ENCODE measurements around the gene PVALB.

DNA sequence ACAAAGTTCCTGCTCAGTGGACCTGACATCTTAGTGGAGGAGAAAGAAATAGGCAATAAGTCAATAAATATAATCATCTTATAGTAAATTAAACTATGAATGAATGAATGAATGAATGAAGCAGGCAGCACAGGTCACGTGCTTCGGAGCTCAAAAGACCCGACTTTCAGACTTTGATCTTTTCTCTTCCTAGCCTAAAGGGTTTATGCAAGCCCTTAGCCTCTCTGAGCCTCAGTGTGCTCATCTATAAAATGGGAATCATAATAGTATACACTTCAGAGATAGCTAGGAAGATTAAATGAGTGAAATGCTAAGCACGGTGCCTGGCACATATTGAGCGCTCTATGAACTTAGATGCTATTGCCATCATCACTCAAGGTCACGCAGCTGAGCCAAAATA is 7.5 kb downstream of the PVALB start:
- TF ChIP-seq, protein P1, sequence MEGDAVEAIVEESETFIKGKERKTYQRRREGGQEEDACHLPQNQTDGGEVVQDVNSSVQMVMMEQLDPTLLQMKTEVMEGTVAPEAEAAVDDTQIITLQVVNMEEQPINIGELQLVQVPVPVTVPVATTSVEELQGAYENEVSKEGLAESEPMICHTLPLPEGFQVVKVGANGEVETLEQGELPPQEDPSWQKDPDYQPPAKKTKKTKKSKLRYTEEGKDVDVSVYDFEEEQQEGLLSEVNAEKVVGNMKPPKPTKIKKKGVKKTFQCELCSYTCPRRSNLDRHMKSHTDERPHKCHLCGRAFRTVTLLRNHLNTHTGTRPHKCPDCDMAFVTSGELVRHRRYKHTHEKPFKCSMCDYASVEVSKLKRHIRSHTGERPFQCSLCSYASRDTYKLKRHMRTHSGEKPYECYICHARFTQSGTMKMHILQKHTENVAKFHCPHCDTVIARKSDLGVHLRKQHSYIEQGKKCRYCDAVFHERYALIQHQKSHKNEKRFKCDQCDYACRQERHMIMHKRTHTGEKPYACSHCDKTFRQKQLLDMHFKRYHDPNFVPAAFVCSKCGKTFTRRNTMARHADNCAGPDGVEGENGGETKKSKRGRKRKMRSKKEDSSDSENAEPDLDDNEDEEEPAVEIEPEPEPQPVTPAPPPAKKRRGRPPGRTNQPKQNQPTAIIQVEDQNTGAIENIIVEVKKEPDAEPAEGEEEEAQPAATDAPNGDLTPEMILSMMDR (IDR thresholded peaks at IDR 0.05; ENCODE audit: insufficient read depth, low read length, poor library complexity, severe bottlenecking) = no peak
- TF ChIP-seq EZH2phosphoT487 (conservative IDR thresholded peaks at IDR 0.05; ENCODE audit: low read length) = no peak
